PFSK-1 (cell line): ENCODE results near the gene ELL2.

Experiments
- FOXP2 ChIP-seq: optimal IDR thresholded peaks from 2 replicates; pipeline ENCODE3; 2011; ENCODE audit warnings: borderline replicate concordance, control low read depth, inconsistent platforms; ENCODE audit not compliant: insufficient read depth; ENCODE audit errors: extremely low read length, extremely low read depth
- POLR2AphosphoS5 ChIP-seq: IDR thresholded peaks from 2 replicates; pipeline ENCODE4 v1.6.1; 2012; ENCODE audit warnings: low read depth, mild to moderate bottlenecking, control low read depth, low read length, moderate library complexity
- REST ChIP-seq, 2 experiments: IDR thresholded peaks; 2 replicates each; pipeline versions ENCODE4 v1.6.1 to v1.8.0; 2011 to 2012; ENCODE audit warnings: low read depth in 2 of 2, low read length in 2 of 2, control low read depth in 1 of 2, inconsistent platforms in 1 of 2, mild to moderate bottlenecking in 1 of 2, moderate library complexity in 1 of 2; ENCODE audit not compliant: insufficient read depth in 1 of 2
- SIN3A ChIP-seq: IDR thresholded peaks from 2 replicates; pipeline ENCODE4 v1.6.1; 2012; ENCODE audit warnings: mild to moderate bottlenecking, low read length, moderate library complexity, borderline replicate concordance; ENCODE audit not compliant: insufficient read depth
- TAF1 ChIP-seq: IDR thresholded peaks from 2 replicates; pipeline ENCODE4 v1.6.1; 2012; ENCODE audit warnings: low read length, control low read depth, borderline replicate concordance; ENCODE audit not compliant: insufficient read depth

ELL2 gene

DNA sequence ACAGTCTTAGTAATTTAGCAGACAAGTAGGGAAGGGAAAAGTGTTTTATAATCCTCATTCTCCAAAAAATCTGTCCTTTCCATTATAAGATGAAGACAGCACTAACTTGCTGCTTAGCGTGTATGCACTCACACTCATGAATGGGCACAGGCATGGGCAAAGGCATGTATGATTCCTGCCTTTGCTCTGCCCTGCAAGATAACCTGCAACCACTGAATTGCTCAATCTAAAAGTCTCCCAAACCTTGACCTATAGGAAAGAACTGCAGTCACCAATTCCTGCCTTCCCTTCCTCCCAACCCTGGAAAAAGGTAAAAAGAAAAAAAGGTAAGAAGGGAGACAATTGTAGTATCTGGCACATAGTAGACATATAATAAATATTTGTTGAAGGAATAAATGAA, 40.8 kb downstream of the ELL2 start:
- TF ChIP-seq FOXP2 (no peak), POLR2AphosphoS5 (no peak), SIN3A (no peak), REST (IDR thresholded peaks at IDR 0.05; ENCODE audit: insufficient read depth in 1 of 2, low read depth in 2 of 2, low read length in 2 of 2) (no peak), TAF1 (no peak)

DNA sequence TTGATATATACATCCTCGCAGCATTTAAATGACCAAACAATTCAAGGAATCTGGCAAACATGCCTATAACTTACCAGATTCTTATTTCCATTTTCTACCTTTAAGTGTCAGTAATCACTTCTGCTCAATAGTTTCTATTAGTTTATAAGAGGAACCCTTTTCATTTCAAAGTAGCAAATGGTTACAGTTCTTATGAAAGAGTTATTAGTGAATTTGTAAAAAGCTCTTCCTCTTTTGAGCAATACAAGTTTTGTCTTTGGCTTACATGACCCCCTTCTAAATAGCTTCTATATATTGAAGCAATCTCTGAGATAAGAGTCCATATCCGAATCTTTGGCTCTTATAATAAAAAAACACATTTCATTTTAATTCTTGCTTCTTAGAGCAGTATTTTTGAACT, 42.0 kb downstream of the ELL2 start:
- TF ChIP-seq FOXP2 = no peak
- no peak for TF ChIP-seq TAF1
- TF ChIP-seq SIN3A = no peak
- no peak for TF ChIP-seq REST (IDR thresholded peaks at IDR 0.05; ENCODE audit: insufficient read depth in 1 of 2, low read depth in 2 of 2, low read length in 2 of 2)
- TF ChIP-seq POLR2AphosphoS5 = no peak

GRCh38 chr5:95918421-95919006, 43.1 kb downstream of the ELL2 start:
- TF ChIP-seq TAF1 (no peak), REST (IDR thresholded peaks at IDR 0.05; ENCODE audit: insufficient read depth in 1 of 2, low read depth in 2 of 2, low read length in 2 of 2) (no peak), POLR2AphosphoS5 (no peak), FOXP2 (no peak), SIN3A (no peak)

DNA sequence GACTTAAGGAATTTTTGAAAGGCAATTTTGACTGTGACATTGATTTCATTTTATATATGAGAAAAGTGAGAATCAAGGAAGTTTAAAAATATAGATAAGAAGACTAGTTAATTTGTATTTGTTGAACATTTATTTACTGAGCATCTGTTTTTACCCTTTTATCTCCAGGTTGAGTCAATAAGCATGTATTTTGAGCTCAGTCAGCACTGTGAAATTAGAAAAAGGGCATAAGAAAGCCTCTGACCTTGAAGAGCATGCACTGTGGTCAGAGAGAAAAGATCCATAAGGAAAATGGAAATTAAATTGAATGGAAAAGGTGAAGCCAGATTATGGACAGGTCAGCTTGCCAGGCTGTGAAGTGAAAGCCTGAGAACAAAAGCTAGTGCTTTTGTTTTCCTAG, 44.4 kb downstream of the ELL2 start:
- no peak for TF ChIP-seq FOXP2
- TF ChIP-seq TAF1 = no peak
- no peak for TF ChIP-seq REST (IDR thresholded peaks at IDR 0.05; ENCODE audit: insufficient read depth in 1 of 2, low read depth in 2 of 2, low read length in 2 of 2)
- no peak for TF ChIP-seq POLR2AphosphoS5
- TF ChIP-seq SIN3A = no peak

DNA sequence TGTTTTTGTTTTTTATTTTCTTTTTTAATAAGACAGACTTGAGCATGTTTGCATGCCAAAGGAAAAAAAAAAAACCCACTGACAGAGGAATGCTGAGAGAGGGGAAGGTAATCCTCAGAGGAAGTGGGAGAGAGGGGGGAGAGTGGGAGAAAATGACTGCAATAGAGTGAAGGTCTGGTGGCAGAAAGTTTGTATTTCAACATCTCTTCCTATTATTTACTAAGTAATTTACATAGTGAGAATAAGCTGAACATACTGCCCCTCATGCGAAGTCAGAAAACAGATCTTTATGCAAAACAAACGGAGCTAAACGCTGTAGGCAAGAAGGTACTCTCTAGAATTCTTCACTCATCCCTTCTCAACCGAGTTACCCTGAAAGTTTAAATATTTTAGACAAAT, 45.0 kb downstream of the ELL2 start:
- no peak for TF ChIP-seq SIN3A
- TF ChIP-seq FOXP2 = no peak
- TF ChIP-seq POLR2AphosphoS5 = no peak
- no peak for TF ChIP-seq REST (IDR thresholded peaks at IDR 0.05; ENCODE audit: insufficient read depth in 1 of 2, low read depth in 2 of 2, low read length in 2 of 2)
- no peak for TF ChIP-seq TAF1
